Measurements from ENCODE around the gene OTUD3. TPM values are rescaled to one million over a fixed set of nuclear protein-coding genes. Genes with fewer than 3 reads are reported as not detected.

Gene OTUD3
- total RNA-seq, 1 experiment from 2014 or later: 33.9 TPM

GRCh38 chr1:19901653-19902052 is 19.5 kb downstream of the OTUD3 start:
- intact Hi-C loops (cut with micrococcal nuclease; ENCODE audit: unreplicated experiment): no loop called here
- H3K27ac ChIP-seq (ENCODE audit: low read depth, low read length, poor library complexity, severe bottlenecking): no peak overlapping the region
- no peaks in the 10 kb centered on the region for H3K27me3 ChIP-seq (replicated peaks; ENCODE audit: insufficient read depth, low read depth, low read length, poor library complexity)
- no TSS peak for BruUV-seq (replicated peaks)
- H3K4me1 ChIP-seq (ENCODE audit: insufficient read depth, low read length, poor library complexity, severe bottlenecking): no peaks in the 10 kb centered on the region
- POLR2A ChIA-PET (ENCODE audit: low non-redundant PET): no interaction called here
- H3K9me3 ChIP-seq (ENCODE audit: low read depth, low read length, poor library complexity, severe bottlenecking): no peaks in the 10 kb centered on the region
- CTCF ChIA-PET: no interaction called here
- peaks cover 84% of the 10 kb centered on the region for H3K36me3 ChIP-seq (ENCODE audit: insufficient read depth, low read length, poor library complexity, severe bottlenecking)
- no peak for TF ChIP-seq EZH2 (IDR thresholded peaks at IDR 0.05; ENCODE audit: borderline replicate concordance, low read depth, low read length, poor library complexity, severe bottlenecking)
- TF ChIP-seq, protein P1, sequence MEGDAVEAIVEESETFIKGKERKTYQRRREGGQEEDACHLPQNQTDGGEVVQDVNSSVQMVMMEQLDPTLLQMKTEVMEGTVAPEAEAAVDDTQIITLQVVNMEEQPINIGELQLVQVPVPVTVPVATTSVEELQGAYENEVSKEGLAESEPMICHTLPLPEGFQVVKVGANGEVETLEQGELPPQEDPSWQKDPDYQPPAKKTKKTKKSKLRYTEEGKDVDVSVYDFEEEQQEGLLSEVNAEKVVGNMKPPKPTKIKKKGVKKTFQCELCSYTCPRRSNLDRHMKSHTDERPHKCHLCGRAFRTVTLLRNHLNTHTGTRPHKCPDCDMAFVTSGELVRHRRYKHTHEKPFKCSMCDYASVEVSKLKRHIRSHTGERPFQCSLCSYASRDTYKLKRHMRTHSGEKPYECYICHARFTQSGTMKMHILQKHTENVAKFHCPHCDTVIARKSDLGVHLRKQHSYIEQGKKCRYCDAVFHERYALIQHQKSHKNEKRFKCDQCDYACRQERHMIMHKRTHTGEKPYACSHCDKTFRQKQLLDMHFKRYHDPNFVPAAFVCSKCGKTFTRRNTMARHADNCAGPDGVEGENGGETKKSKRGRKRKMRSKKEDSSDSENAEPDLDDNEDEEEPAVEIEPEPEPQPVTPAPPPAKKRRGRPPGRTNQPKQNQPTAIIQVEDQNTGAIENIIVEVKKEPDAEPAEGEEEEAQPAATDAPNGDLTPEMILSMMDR (conservative IDR thresholded peaks at IDR 0.05; ENCODE audit: low read depth, low read length): no peak
- no peak overlapping the region for H3K4me3 ChIP-seq (ENCODE audit: low read depth, low read length, poor library complexity, severe bottlenecking)
- DNase-seq (ENCODE audit: low spot score): no peak

DNA sequence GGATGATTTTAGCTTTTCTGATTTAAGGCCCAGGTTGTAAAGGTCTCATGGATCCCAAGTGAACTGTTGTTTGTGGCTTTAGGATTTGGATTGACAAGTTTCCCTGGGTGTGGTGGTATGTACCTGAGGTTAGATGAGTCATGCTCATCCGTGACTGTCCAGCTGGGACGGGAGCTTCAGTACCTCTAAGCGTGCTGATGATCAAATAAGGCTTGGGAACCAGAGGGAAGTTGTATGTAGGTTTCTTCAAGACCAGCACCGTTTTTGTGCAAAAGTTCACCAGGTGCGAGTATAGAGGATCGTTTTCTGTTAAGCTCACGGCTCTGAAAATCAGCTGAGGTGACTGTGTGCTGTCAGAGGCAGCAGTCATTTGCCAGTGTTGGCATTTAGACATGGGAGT is 21.4 kb downstream of the OTUD3 start:
- BruUV-seq (replicated peaks): no TSS peak
- intact Hi-C loops (cut with micrococcal nuclease; ENCODE audit: unreplicated experiment): no loop called here
- no peak overlapping the region for H3K27ac ChIP-seq (ENCODE audit: low read depth, low read length, poor library complexity, severe bottlenecking)
- TF ChIP-seq, protein P1 (conservative IDR thresholded peaks at IDR 0.05; ENCODE audit: low read depth, low read length): no peak
- TF ChIP-seq EZH2 (IDR thresholded peaks at IDR 0.05; ENCODE audit: borderline replicate concordance, low read depth, low read length, poor library complexity, severe bottlenecking): no peak
- H3K36me3 ChIP-seq (ENCODE audit: insufficient read depth, low read length, poor library complexity, severe bottlenecking): peaks cover 90% of the 10 kb centered on the region
- ChIA-PET POLR2A (ENCODE audit: low non-redundant PET) (no interaction called here), CTCF (interaction anchor here (0.7 kb wide), 1 partner anchor 8 kb away, joined by 3 read pairs; no protein-coding TSS in a partner anchor)
- H3K27me3 ChIP-seq (replicated peaks; ENCODE audit: insufficient read depth, low read depth, low read length, poor library complexity): no peaks in the 10 kb centered on the region
- no peaks in the 10 kb centered on the region for H3K9me3 ChIP-seq (ENCODE audit: low read depth, low read length, poor library complexity, severe bottlenecking)
- no peak for DNase-seq (ENCODE audit: low spot score)
- H3K4me3 ChIP-seq (ENCODE audit: low read depth, low read length, poor library complexity, severe bottlenecking): no peak overlapping the region
- no peaks in the 10 kb centered on the region for H3K4me1 ChIP-seq (ENCODE audit: insufficient read depth, low read length, poor library complexity, severe bottlenecking)

- peaks cover 94% of the 10 kb centered on the region for H3K36me3 ChIP-seq (ENCODE audit: insufficient read depth, low read length, poor library complexity, severe bottlenecking)
- no peak for DNase-seq (ENCODE audit: low spot score)
Observed at GRCh38 chr1:19907456-19907855, 25.3 kb downstream of the OTUD3 start.

More at GRCh38 chr1:19907456-19907855, 25.3 kb downstream of the OTUD3 start:
- Histone ChIP-seq H3K9me3 (ENCODE audit: low read depth, low read length, poor library complexity, severe bottlenecking) (no peaks in the 10 kb centered on the region), H3K4me1 (ENCODE audit: insufficient read depth, low read length, poor library complexity, severe bottlenecking) (no peaks in the 10 kb centered on the region), H3K4me3 (ENCODE audit: low read depth, low read length, poor library complexity, severe bottlenecking) (no peak overlapping the region), H3K27ac (ENCODE audit: low read depth, low read length, poor library complexity, severe bottlenecking) (no peak overlapping the region), H3K27me3 (replicated peaks; ENCODE audit: insufficient read depth, low read depth, low read length, poor library complexity) (no peaks in the 10 kb centered on the region)
- no TSS peak for BruUV-seq (replicated peaks)
- TF ChIP-seq, protein P1 (conservative IDR thresholded peaks at IDR 0.05; ENCODE audit: low read depth, low read length): no peak
- no peak for TF ChIP-seq EZH2 (IDR thresholded peaks at IDR 0.05; ENCODE audit: borderline replicate concordance, low read depth, low read length, poor library complexity, severe bottlenecking)
- ChIA-PET CTCF (no interaction called here), POLR2A (ENCODE audit: low non-redundant PET) (no interaction called here)
- intact Hi-C loops (cut with micrococcal nuclease; ENCODE audit: unreplicated experiment): no loop called here

Measured in A673 (cell line).